ENCODE measurements around the gene DEGS2.
A peak's percentile ranks its signal among the peaks of the same experiment; 100 is the strongest.
"Not testable (repeated sequence)": the region's sequence is repeated elsewhere in the genome, so short reads cannot be mapped to it uniquely, and the experiment has no call there.

Gene DEGS2

GRCh38 chr14:100159094-100159864 lies at the start of gene DEGS2:
Gene DEGS2, minus strand, starts transcription at chr14:100159645. Its CDS starts 58 bp downstream, at chr14:100159587.
- DNase-seq, result no peak

- DNase-seq, result not testable (repeated sequence)
Measured at GRCh38 chr14:100208136-100208535, 48.7 kb upstream of the DEGS2 start.

- DNase-seq, result not testable (repeated sequence)
Measured at GRCh38 chr14:100207588-100207987, 48.1 kb upstream of the DEGS2 start.

GRCh38 chr14:100204835-100205167 lies 45.4 kb upstream of the DEGS2 start:
- not testable (repeated sequence) for DNase-seq

- DNase-seq, result no peak
Measured at GRCh38 chr14:100203962-100204834, 44.8 kb upstream of the DEGS2 start.

- DNase-seq, result no peak
Measured at GRCh38 chr14:100203146-100203545, 43.7 kb upstream of the DEGS2 start.

- DNase-seq, result no peak
Measured at GRCh38 chr14:100202712-100203111, 43.3 kb upstream of the DEGS2 start.

- DNase-seq, result no peak
Measured at GRCh38 chr14:100201701-100202100, 42.3 kb upstream of the DEGS2 start.

- no peak for DNase-seq
Measured at GRCh38 chr14:100200311-100200710, 40.9 kb upstream of the DEGS2 start.

GRCh38 chr14:100199240-100199860 lies 39.9 kb upstream of the DEGS2 start:
- no peak for DNase-seq

- no peak for DNase-seq
Measured at GRCh38 chr14:100193417-100194357, 34.2 kb upstream of the DEGS2 start.

- peak; percentile 98 for DNase-seq
Measured at GRCh38 chr14:100192672-100193416, 33.4 kb upstream of the DEGS2 start.

GRCh38 chr14:100192250-100192671 lies 32.8 kb upstream of the DEGS2 start:
- DNase-seq, result no peak

- no peak for DNase-seq
Measured at GRCh38 chr14:100191584-100192249, 32.3 kb upstream of the DEGS2 start.

- no peak for DNase-seq
Measured at GRCh38 chr14:100190126-100190525, 30.7 kb upstream of the DEGS2 start.

- DNase-seq, result no peak
Measured at GRCh38 chr14:100188392-100189030, 29.1 kb upstream of the DEGS2 start.

GRCh38 chr14:100187247-100187833 lies 27.9 kb upstream of the DEGS2 start:
- no peak for DNase-seq

GRCh38 chr14:100181876-100182551 lies 22.6 kb upstream of the DEGS2 start:
- DNase-seq, result not testable (repeated sequence)

GRCh38 chr14:100180671-100181070 lies 21.2 kb upstream of the DEGS2 start:
- not testable (repeated sequence) for DNase-seq

Data from inflammatory macrophage treated with lipopolysaccharide for 4 hours (primary cell).